Measurements from ENCODE around the gene CDK10.
"Not testable (repeated sequence)": the region's sequence is repeated elsewhere in the genome, so short reads cannot be mapped to it uniquely, and the experiment has no call there.

CDK10 gene

GRCh38 chr16:89696670-89697128, 10.2 kb downstream of the CDK10 start:
- no peak for DNase-seq

- no peak for DNase-seq
Observed at GRCh38 chr16:89697161-89697615, 10.7 kb downstream of the CDK10 start.

GRCh38 chr16:89697616-89698331, 11.3 kb downstream of the CDK10 start:
- no peak for DNase-seq

- DNase-seq, result not testable (repeated sequence)
Observed at GRCh38 chr16:89698717-89699116, 12.2 kb downstream of the CDK10 start.

- not testable (repeated sequence) for DNase-seq
Observed at GRCh38 chr16:89699629-89700099, 13.2 kb downstream of the CDK10 start.

- DNase-seq, result peak; percentile 99
Observed at GRCh38 chr16:89700100-89700648, 13.7 kb downstream of the CDK10 start.

- DNase-seq, result peak; percentile 48 to 49
Observed at GRCh38 chr16:89700649-89701424, 14.3 kb downstream of the CDK10 start.

- DNase-seq, result peak; percentile 98 to 99
Observed at GRCh38 chr16:89701425-89702406, 15.2 kb downstream of the CDK10 start, which contains the start of gene SPATA2L. Gene SPATA2L, minus strand, starts transcription at chr16:89701705. Its CDS starts 473 bp downstream, at chr16:89701232.

GRCh38 chr16:89704281-89704680, 17.8 kb downstream of the CDK10 start:
- no peak for DNase-seq

- no peak for DNase-seq
Observed at GRCh38 chr16:89705006-89705405, 18.5 kb downstream of the CDK10 start.

- DNase-seq, result no peak
Observed at GRCh38 chr16:89706518-89707260, 20.2 kb downstream of the CDK10 start.

- DNase-seq, result no peak
Observed at GRCh38 chr16:89707695-89708094, 21.2 kb downstream of the CDK10 start.

- no peak for DNase-seq
Observed at GRCh38 chr16:89708481-89708931, 22.0 kb downstream of the CDK10 start.

GRCh38 chr16:89709166-89709565, 22.7 kb downstream of the CDK10 start:
- no peak for DNase-seq

- no peak for DNase-seq
Observed at GRCh38 chr16:89709716-89710432, 23.4 kb downstream of the CDK10 start.

- no peak for DNase-seq
Observed at GRCh38 chr16:89710709-89711564, 24.4 kb downstream of the CDK10 start.

GRCh38 chr16:89711601-89712273, 25.2 kb downstream of the CDK10 start:
- peak; percentile 77 to 84 for DNase-seq

- DNase-seq, result no peak
Observed at GRCh38 chr16:89712274-89712781, 25.8 kb downstream of the CDK10 start.

- DNase-seq, result no peak
Observed at GRCh38 chr16:89716493-89716892, 30.0 kb downstream of the CDK10 start.
